ES-I3 (cell line): ENCODE data around the gene ZNF365.

ENCODE experiments used
- H3K36me3 ChIP-seq: 2 replicates; pipeline ENCODE4 v1.6.1; 2013; ENCODE audit warnings: mild to moderate bottlenecking, low read length, control low read depth, moderate library complexity; ENCODE audit not compliant: insufficient read depth
- H3K4me1 ChIP-seq: 2 replicates; pipeline ENCODE4 v1.6.1; 2013; ENCODE audit warnings: mild to moderate bottlenecking, control low read depth, low read length; ENCODE audit not compliant: insufficient read depth
- H3K9ac ChIP-seq: 2 replicates; pipeline ENCODE4 v1.6.1; 2013; ENCODE audit warnings: low read depth, mild to moderate bottlenecking, low read length, moderate library complexity
- H3K9me3 ChIP-seq: 2 replicates; pipeline ENCODE4 v1.6.1; 2013; ENCODE audit warnings: mild to moderate bottlenecking, low read length, moderate library complexity; ENCODE audit not compliant: control insufficient read depth, insufficient read depth

ZNF365 gene

GRCh38 chr10:62422068-62422590, 48.0 kb downstream of the ZNF365 start:
- Histone ChIP-seq H3K4me1 (peaks cover 9% of the 10 kb centered on the region; the same call in 1 of the 2 replicates), H3K36me3 (no peaks in the 10 kb centered on the region), H3K9me3 (no peaks in the 10 kb centered on the region), H3K9ac (no peak overlapping the region)

GRCh38 chr10:62424026-62424425, 49.9 kb downstream of the ZNF365 start:
- Histone ChIP-seq H3K9me3 (peaks cover 3% of the 10 kb centered on the region; the same call in 1 of the 2 replicates), H3K9ac (no peak overlapping the region), H3K36me3 (no peaks in the 10 kb centered on the region), H3K4me1 (peaks cover 13% of the 10 kb centered on the region; the same call in 1 of the 2 replicates)

DNA sequence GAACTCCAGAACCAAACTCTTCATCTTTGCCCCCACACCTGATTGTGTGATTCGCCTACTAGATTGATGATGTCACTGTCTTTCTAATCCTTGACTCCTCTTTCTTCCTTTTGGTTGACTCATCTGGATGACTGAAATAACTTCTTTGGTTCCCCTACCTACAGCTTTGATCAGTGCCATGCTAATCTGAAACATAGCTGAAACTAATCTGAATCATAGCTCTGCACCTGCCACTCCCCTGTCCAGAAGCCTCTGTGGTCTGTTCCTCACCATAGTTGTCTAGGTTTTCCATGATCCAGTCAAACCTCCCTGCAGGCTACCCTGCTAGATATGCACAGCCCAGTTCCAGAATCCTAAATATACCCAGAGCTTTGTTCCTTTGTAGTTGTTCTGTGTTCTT, 51.9 kb downstream of the ZNF365 start:
- Histone ChIP-seq H3K9me3 (peaks cover 3% of the 10 kb centered on the region; the same call in 1 of the 2 replicates), H3K36me3 (no peaks in the 10 kb centered on the region), H3K4me1 (peaks cover 13% of the 10 kb centered on the region; the same call in 1 of the 2 replicates), H3K9ac (no peak overlapping the region)

GRCh38 chr10:62426600-62426999, 52.4 kb downstream of the ZNF365 start:
- no peaks in the 10 kb centered on the region for H3K36me3 ChIP-seq
- peaks cover 13% of the 10 kb centered on the region; the same call in 1 of the 2 replicates for H3K4me1 ChIP-seq
- H3K9me3 ChIP-seq: peaks cover 3% of the 10 kb centered on the region; the same call in 1 of the 2 replicates
- no peak overlapping the region for H3K9ac ChIP-seq

- Histone ChIP-seq H3K9me3 (peaks cover 6% of the 10 kb centered on the region), H3K4me1 (peaks cover 22% of the 10 kb centered on the region)
These were observed 56.7 kb downstream of the ZNF365 start for GRCh38 chr10:62430881-62431280.

DNA sequence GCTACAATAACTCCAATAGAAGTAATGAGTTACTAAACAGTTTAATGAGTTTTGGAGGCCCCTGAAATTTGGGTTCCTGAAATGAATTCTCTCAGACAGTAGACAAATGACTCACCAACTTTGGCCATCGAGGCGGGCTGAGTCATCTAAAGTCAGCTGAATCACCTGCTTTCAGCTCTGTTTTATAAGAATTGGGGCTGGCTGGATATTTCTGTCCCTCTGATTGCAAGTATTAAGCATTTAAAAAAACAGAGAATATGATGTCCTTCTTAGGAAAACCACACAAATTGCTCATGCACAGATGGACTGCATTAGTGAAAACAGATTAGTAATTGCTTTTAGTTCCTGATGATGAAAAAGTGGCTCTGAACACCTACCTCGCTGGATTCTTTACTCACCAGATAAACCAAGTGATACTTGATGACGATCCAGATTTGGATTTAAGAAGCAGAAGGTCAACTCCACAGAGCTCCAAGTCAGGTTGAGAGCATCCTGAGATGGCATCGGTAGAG, 59.1 kb downstream of the ZNF365 start:
- Histone ChIP-seq H3K9me3 (peaks cover 3% of the 10 kb centered on the region; the same call in 1 of the 2 replicates), H3K4me1 (peaks cover 10% of the 10 kb centered on the region), H3K9ac (no peak overlapping the region), H3K36me3 (no peaks in the 10 kb centered on the region)

More at GRCh38 chr10:62430881-62431280, 56.7 kb downstream of the ZNF365 start:
- Histone ChIP-seq H3K9ac (no peak overlapping the region), H3K36me3 (no peaks in the 10 kb centered on the region)

DNA sequence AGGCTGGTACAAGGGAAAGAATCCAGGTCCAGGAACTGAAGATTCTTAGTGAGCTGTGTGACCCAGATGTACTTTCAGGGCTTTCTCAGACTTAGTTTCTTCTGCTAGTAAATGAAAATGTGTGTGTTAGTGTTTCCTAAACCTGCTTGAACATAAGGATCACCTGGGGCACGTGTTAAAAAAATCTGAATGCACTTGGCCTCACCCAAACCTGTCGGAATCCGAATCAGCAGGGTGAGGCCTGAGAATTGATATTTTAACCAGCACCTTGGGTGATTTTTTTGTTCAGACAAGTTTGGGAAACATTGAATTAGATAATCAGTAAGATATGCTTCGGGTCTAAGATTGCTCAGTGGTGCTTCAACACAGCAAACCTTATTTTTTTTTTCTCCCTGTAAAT, 59.7 kb downstream of the ZNF365 start:
- Histone ChIP-seq H3K9ac (no peak overlapping the region), H3K9me3 (peaks cover 3% of the 10 kb centered on the region; the same call in 1 of the 2 replicates), H3K36me3 (no peaks in the 10 kb centered on the region), H3K4me1 (peaks cover 10% of the 10 kb centered on the region)

- Histone ChIP-seq H3K36me3 (no peaks in the 10 kb centered on the region), H3K4me1 (peaks cover 10% of the 10 kb centered on the region), H3K9ac (no peak overlapping the region), H3K9me3 (no peaks in the 10 kb centered on the region)
These were observed 63.5 kb downstream of the ZNF365 start for GRCh38 chr10:62437696-62438095.

- Histone ChIP-seq H3K36me3 (no peaks in the 10 kb centered on the region), H3K4me1 (peaks cover 9% of the 10 kb centered on the region; the same call in 1 of the 2 replicates), H3K9me3 (no peaks in the 10 kb centered on the region), H3K9ac (no peak overlapping the region)
These were observed 67.8 kb downstream of the ZNF365 start for GRCh38 chr10:62442006-62442405.

DNA sequence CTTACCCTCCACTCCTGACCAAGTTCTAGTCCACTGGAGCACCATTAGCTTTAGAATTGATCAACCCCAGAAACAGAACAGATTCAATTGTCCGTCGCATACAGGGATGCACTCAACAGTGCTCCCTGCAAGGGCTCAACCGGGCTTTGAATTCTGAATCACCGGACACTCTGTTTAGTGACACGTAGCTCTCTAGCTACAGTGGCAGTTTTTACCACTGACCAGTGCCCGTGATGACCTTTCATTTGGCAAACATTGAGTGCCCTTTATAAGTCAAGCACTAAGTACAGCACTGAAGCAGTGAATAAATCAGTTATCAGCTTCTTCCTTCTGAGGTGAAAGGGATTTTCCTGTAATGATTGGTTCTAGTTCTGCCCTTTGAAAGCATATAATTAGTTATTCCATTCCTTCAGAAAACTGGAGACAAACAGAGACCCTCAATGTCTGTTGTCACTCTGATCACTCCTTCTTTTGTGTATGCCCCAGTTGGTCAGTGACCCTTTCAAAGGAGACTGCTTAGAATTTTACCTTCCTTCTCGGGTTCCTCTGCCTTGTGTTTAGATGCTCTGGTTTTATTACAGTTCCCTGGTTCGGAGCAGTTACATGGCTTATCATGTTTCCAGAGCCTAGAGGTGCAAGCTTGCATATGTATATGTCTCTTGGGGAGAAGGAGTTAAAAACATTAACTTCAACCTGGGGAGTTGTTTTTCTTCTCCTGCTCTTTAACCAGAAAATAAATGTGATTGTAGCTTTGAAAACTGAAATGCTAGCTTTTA, 68.9 kb downstream of the ZNF365 start:
- H3K4me1 ChIP-seq: peaks cover 9% of the 10 kb centered on the region; the same call in 1 of the 2 replicates
- no peak overlapping the region for H3K9ac ChIP-seq
- no peaks in the 10 kb centered on the region for H3K9me3 ChIP-seq
- no peaks in the 10 kb centered on the region for H3K36me3 ChIP-seq

DNA sequence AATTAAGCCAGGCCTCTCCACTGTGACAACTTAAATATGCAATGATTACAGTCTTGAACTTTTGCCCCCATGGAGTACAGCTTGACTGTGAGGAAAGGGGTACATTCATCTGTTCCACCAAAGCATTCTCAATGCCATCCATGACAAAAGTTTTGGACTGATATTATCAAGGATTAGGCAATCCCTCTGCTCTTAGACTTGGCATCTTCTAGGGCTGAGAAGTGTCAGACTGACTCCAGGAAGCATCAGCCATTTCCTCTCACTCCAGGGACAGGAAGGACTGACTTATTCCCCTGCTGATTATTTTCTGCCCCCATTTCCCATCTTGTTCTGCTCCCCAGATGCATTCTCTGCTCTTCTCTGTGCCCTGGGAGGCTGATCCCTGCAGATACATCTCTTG, 69.7 kb downstream of the ZNF365 start:
- H3K36me3 ChIP-seq: no peaks in the 10 kb centered on the region
- H3K9me3 ChIP-seq: no peaks in the 10 kb centered on the region
- peaks cover 9% of the 10 kb centered on the region; the same call in 1 of the 2 replicates for H3K4me1 ChIP-seq
- H3K9ac ChIP-seq: no peak overlapping the region

DNA sequence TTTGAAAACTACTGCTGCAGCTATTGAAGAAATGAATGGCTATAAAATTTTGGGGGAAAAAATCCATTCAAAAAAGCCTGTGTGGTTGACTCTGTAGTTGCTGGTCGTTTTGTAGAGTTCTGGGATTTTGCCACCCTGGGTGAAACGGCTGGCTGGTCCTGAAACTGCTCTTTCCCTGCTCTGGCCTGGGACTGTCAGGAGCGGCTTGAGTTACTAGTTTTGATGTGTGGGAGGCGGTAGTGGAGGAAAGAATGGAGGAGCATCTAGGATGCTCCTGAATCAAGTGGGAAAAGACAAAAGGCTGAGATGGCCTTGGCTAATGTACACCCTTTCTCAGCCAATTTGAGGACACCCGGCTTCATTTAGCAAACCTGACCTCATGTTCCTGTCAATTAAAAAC, 72.5 kb downstream of the ZNF365 start:
- H3K4me1 ChIP-seq: peaks cover 9% of the 10 kb centered on the region; the same call in 1 of the 2 replicates
- no peaks in the 10 kb centered on the region for H3K9me3 ChIP-seq
- no peak overlapping the region for H3K9ac ChIP-seq
- no peaks in the 10 kb centered on the region for H3K36me3 ChIP-seq

- Histone ChIP-seq H3K9me3 (no peaks in the 10 kb centered on the region), H3K36me3 (no peaks in the 10 kb centered on the region), H3K4me1 (no peaks in the 10 kb centered on the region), H3K9ac (no peak overlapping the region)
These were observed 76.9 kb downstream of the ZNF365 start for GRCh38 chr10:62450912-62451610.

GRCh38 chr10:62451611-62451975, 77.4 kb downstream of the ZNF365 start:
- Histone ChIP-seq H3K36me3 (no peaks in the 10 kb centered on the region), H3K9me3 (no peaks in the 10 kb centered on the region), H3K9ac (no peak overlapping the region), H3K4me1 (no peaks in the 10 kb centered on the region)
